H9 (cell line): ENCODE measurements around the gene FARP1. TPM values are rescaled to one million over a fixed set of nuclear protein-coding genes. Genes with fewer than 3 reads are reported as not detected.

Experiments
- DNase-seq: peaks from one replicate; pipeline ENCODE4 v3.0.0-alpha.2; 2017
- H2AFZ ChIP-seq: one replicate; pipeline ENCODE4 v1.6.1; 2013; ENCODE audit warnings: mild to moderate bottlenecking, low read length, control low read depth, moderate library complexity
- H2AK5ac ChIP-seq: 2 replicates; pipeline ENCODE4 v1.6.1; 2013; ENCODE audit warnings: low read length, control low read depth, mixed read lengths; ENCODE audit not compliant: insufficient read length
- H2BK120ac ChIP-seq: one replicate; pipeline ENCODE4 v1.6.1; 2013; ENCODE audit warnings: low read depth, mild to moderate bottlenecking, low read length, control low read depth, inconsistent platforms; ENCODE audit not compliant: poor library complexity, severe bottlenecking
- H2BK12ac ChIP-seq: 2 replicates; pipeline ENCODE4 v1.6.1; 2013; ENCODE audit warnings: low read length, control low read depth, mixed read lengths, low read depth; ENCODE audit not compliant: insufficient read length
- H2BK15ac ChIP-seq: 2 replicates; pipeline ENCODE4 v1.6.1; 2013; ENCODE audit warnings: low read depth, low read length, control low read depth
- H2BK20ac ChIP-seq: one replicate; pipeline ENCODE4 v1.6.1; 2013; ENCODE audit warnings: low read depth, mild to moderate bottlenecking, low read length, control low read depth, inconsistent platforms; ENCODE audit not compliant: poor library complexity, severe bottlenecking
- H2BK5ac ChIP-seq: 2 replicates; pipeline ENCODE4 v1.6.1; 2013; ENCODE audit warnings: low read length, control low read depth, mixed read lengths; ENCODE audit not compliant: insufficient read length
- H3K14ac ChIP-seq: 2 replicates; pipeline ENCODE4 v1.6.1; 2013; ENCODE audit warnings: low read length, control low read depth; ENCODE audit not compliant: insufficient read depth
- H3K18ac ChIP-seq: 2 replicates; pipeline ENCODE4 v1.6.1; 2013; ENCODE audit warnings: low read depth, mild to moderate bottlenecking, mixed read lengths, low read length, control low read depth; ENCODE audit not compliant: insufficient read length
- H3K23ac ChIP-seq: 2 replicates; pipeline ENCODE4 v1.6.1; 2013; ENCODE audit warnings: low read length, control low read depth, mixed read lengths, low read depth; ENCODE audit not compliant: insufficient read length
- H3K23me2 ChIP-seq: 2 replicates; pipeline ENCODE4 v1.6.1; 2013; ENCODE audit warnings: low read depth, mild to moderate bottlenecking, mixed read lengths, low read length, control low read depth; ENCODE audit not compliant: insufficient read length, poor library complexity, severe bottlenecking
- H3K27ac ChIP-seq: 2 replicates; pipeline ENCODE4 v1.5.1; 2013; ENCODE audit warnings: low read length, control low read depth, mixed read lengths, low read depth; ENCODE audit not compliant: insufficient read length
- H3K27me3 ChIP-seq: 2 replicates; pipeline ENCODE4 v1.6.1; 2013; ENCODE audit warnings: low read length, control low read depth, inconsistent platforms; ENCODE audit not compliant: insufficient read depth
- H3K4ac ChIP-seq: 2 replicates; pipeline ENCODE4 v1.6.1; 2013; ENCODE audit warnings: low read depth, mild to moderate bottlenecking, control low read depth, inconsistent platforms, low read length, moderate library complexity
- H3K4me1 ChIP-seq: 2 replicates; pipeline ENCODE4 v1.6.1; 2013; ENCODE audit warnings: low read length, control low read depth, inconsistent platforms; ENCODE audit not compliant: insufficient read depth
- H3K4me2 ChIP-seq: 2 replicates; pipeline ENCODE4 v1.6.1; 2013; ENCODE audit warnings: low read length, control low read depth, mixed read lengths; ENCODE audit not compliant: insufficient read length, insufficient read depth
- H3K56ac ChIP-seq: 2 replicates; pipeline ENCODE4 v1.6.1; 2013; ENCODE audit warnings: low read depth, mild to moderate bottlenecking, mixed read lengths, low read length, control low read depth; ENCODE audit not compliant: insufficient read length
- H3K79me1 ChIP-seq: 2 replicates; pipeline ENCODE4 v1.6.1; 2013; ENCODE audit warnings: low read depth, mild to moderate bottlenecking, moderate library complexity, low read length, control low read depth, inconsistent platforms; ENCODE audit not compliant: insufficient read depth, poor library complexity, severe bottlenecking
- H3K79me2 ChIP-seq: 2 replicates; pipeline ENCODE4 v1.6.1; 2013; ENCODE audit warnings: low read length, control low read depth, inconsistent platforms; ENCODE audit not compliant: insufficient read depth
- H3K9ac ChIP-seq: 2 replicates; pipeline ENCODE4 v1.6.1; 2013; ENCODE audit warnings: low read length, control low read depth, mixed read lengths; ENCODE audit not compliant: insufficient read length; ENCODE audit errors: extremely low read depth
- H3K9me3 ChIP-seq: one replicate; pipeline ENCODE4 v1.6.1; 2013; ENCODE audit warnings: low read depth, low read length, inconsistent platforms; ENCODE audit not compliant: control insufficient read depth
- H3T11ph ChIP-seq: one replicate; pipeline ENCODE4 v1.6.1; 2013; ENCODE audit warnings: mild to moderate bottlenecking, low read length, control low read depth, inconsistent platforms
- H4K20me1 ChIP-seq: one replicate; pipeline ENCODE4 v1.6.1; 2013; ENCODE audit not compliant: control insufficient read depth, insufficient read length, insufficient read depth
- H4K5ac ChIP-seq: 2 replicates; pipeline ENCODE4 v1.6.1; 2013; ENCODE audit warnings: low read depth, mild to moderate bottlenecking, mixed read lengths, low read length, control low read depth; ENCODE audit not compliant: insufficient read length
- H4K8ac ChIP-seq: replicated peaks from 2 replicates; pipeline ENCODE4 v1.6.1; 2013; ENCODE audit warnings: low read length, control low read depth, mixed read lengths, low read depth; ENCODE audit not compliant: insufficient read length
- H4K91ac ChIP-seq: 2 replicates; pipeline ENCODE4 v1.6.1; 2013; ENCODE audit warnings: low read depth, mild to moderate bottlenecking, moderate library complexity, mixed read lengths, low read length, control low read depth; ENCODE audit not compliant: insufficient read length
- H3K27ac Mint-ChIP-seq, 3 experiments: 2 replicates in 2 of 3; 3 replicates in 1 of 3; pipeline ENCODE4 v1.8.0; 2020 to 2021; ENCODE audit warnings: mixed read lengths in 3 of 3, mild to moderate bottlenecking in 1 of 3, moderate library complexity in 1 of 3
- H3K27me3 Mint-ChIP-seq: 2 replicates; pipeline ENCODE4 v1.8.0; 2021; ENCODE audit warnings: low read depth, mild to moderate bottlenecking, moderate library complexity, mixed read lengths
- H3K36me3 Mint-ChIP-seq, 3 experiments: 2 replicates in 2 of 3; 3 replicates in 1 of 3; pipeline ENCODE4 v1.8.0; 2020 to 2021; ENCODE audit warnings: low read depth in 3 of 3, mixed read lengths in 3 of 3; ENCODE audit not compliant: insufficient read depth in 1 of 3
- H3K4me1 Mint-ChIP-seq, 2 experiments: 2 replicates each; pipeline ENCODE4 v1.8.0; 2020; ENCODE audit warnings: mixed read lengths in 2 of 2
- H3K4me3 Mint-ChIP-seq, 2 experiments: 2 replicates in 1 of 2; 3 replicates in 1 of 2; pipeline ENCODE4 v1.8.0; 2020 to 2021; ENCODE audit warnings: mild to moderate bottlenecking in 2 of 2, mixed read lengths in 2 of 2, moderate library complexity in 1 of 2
- H3K9me3 Mint-ChIP-seq, 2 experiments: 2 replicates in 1 of 2; 3 replicates in 1 of 2; pipeline ENCODE4 v1.8.0; 2020; ENCODE audit warnings: mild to moderate bottlenecking in 2 of 2, mixed read lengths in 2 of 2, moderate library complexity in 1 of 2
- WGBS: extraction: QIAGEN DNeasy Blood & Tissue Kit; methylation state at CpG from one replicate; pipeline ENCODE4 v1.1.7; 2013; ENCODE audit warnings: missing lambda C conversion rate, low lambda C conversion rate, mixed read lengths; ENCODE audit not compliant: insufficient read length; ENCODE audit errors: extremely low coverage; 5-methylcytosine and 5-hydroxymethylcytosine counted together
- total RNA-seq: library from RNA; stranded (reverse); gene quantifications from 2 replicates; pipeline ENCODE4 v1.2.1, GENCODE V29; 2021
- TF ChIP-seq, protein P1 (sequence below): fragments of 200-600 bp; sonication (generic); conservative IDR thresholded peaks from 3 replicates; pipeline ENCODE4 v1.8.0; 2021; ENCODE audit warnings: antibody characterized with exemption, mild to moderate bottlenecking

Gene FARP1
- total RNA-seq, 1 experiment from 2014 or later = 95.9 TPM

DNA sequence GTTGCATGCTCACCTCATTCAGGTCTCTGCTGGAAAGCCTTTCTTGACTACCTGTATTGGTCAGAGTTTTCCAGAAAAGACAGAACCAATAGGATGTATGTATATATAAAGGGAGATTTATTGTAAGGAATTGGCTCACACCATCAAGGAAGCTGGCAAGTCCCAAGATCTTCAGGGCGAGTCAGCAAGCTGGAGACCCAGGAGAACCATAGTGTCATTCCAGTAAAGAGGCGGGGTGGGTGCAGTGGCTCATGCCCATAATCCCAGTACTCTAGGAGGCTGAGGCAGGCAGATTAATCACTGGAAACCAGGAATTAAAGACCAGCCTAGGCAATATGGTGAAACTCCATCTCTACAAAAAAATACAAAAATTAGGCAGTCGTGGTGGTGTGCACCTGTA, 30.4 kb upstream of the FARP1 start:
- no peaks in the 10 kb centered on the region for H3K23me2 ChIP-seq
- H2AFZ ChIP-seq = no peak overlapping the region
- H2BK5ac ChIP-seq = no peak overlapping the region
- H3K79me1 ChIP-seq = no peaks in the 10 kb centered on the region
- no peak overlapping the region for H3K27ac ChIP-seq
- Mint-ChIP-seq H3K4me1 (peaks cover under 1% of the 10 kb centered on the region in 2 experiments; a peak in 2 of 4 replicates), H3K4me3 (no peak overlapping the region), H3K36me3 (no peaks in the 10 kb centered on the region; a peak in 1 of 7 replicates), H3K27me3 (no peaks in the 10 kb centered on the region; the same call in none of the 2 replicates), H3K27ac (peak overlapping the region in 1 of 3 experiments; percentile 33; a peak in 2 of 7 replicates), H3K9me3 (peaks cover 0 to 5% of the 10 kb centered on the region in 2 experiments; a peak in 1 of 5 replicates)
- H3K23ac ChIP-seq = no peak overlapping the region
- no peak overlapping the region for H3T11ph ChIP-seq
- H3K4me1 ChIP-seq = no peaks in the 10 kb centered on the region
- no peaks in the 10 kb centered on the region for H3K27me3 ChIP-seq
- no peak overlapping the region for H4K91ac ChIP-seq
- H4K5ac ChIP-seq = no peak overlapping the region
- H3K79me2 ChIP-seq = no peaks in the 10 kb centered on the region
- no peaks in the 10 kb centered on the region for H4K20me1 ChIP-seq
- no peak overlapping the region for H2BK20ac ChIP-seq
- H2AK5ac ChIP-seq = no peak overlapping the region
- H3K14ac ChIP-seq = no peak overlapping the region
- H3K18ac ChIP-seq = no peak overlapping the region
- H3K9ac ChIP-seq = no peak overlapping the region
- DNase-seq = no peak
- no CpG with 5 or more reads among the region's 3 CpGs for WGBS
- H2BK15ac ChIP-seq = no peak overlapping the region
- H2BK12ac ChIP-seq = no peak overlapping the region
- no peak overlapping the region for H3K4me2 ChIP-seq
- no peak overlapping the region for H3K4ac ChIP-seq
- H3K9me3 ChIP-seq = no peaks in the 10 kb centered on the region
- no peak overlapping the region for H4K8ac ChIP-seq
- no peak overlapping the region for H2BK120ac ChIP-seq
- TF ChIP-seq, protein P1, sequence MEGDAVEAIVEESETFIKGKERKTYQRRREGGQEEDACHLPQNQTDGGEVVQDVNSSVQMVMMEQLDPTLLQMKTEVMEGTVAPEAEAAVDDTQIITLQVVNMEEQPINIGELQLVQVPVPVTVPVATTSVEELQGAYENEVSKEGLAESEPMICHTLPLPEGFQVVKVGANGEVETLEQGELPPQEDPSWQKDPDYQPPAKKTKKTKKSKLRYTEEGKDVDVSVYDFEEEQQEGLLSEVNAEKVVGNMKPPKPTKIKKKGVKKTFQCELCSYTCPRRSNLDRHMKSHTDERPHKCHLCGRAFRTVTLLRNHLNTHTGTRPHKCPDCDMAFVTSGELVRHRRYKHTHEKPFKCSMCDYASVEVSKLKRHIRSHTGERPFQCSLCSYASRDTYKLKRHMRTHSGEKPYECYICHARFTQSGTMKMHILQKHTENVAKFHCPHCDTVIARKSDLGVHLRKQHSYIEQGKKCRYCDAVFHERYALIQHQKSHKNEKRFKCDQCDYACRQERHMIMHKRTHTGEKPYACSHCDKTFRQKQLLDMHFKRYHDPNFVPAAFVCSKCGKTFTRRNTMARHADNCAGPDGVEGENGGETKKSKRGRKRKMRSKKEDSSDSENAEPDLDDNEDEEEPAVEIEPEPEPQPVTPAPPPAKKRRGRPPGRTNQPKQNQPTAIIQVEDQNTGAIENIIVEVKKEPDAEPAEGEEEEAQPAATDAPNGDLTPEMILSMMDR = no peak
- no peak overlapping the region for H3K56ac ChIP-seq
